ENCODE measurements around the gene ZNF266.

- TF ChIP-seq CTCF (IDR thresholded peaks at IDR 0.05): no peak
- TF ChIP-seq POLR2A (IDR thresholded peaks at IDR 0.05): no peak
Observed at GRCh38 chr19:9427941-9428340, 7.4 kb downstream of the ZNF266 start.
